Measurements from ENCODE around the gene CACNA2D4. TPM values are rescaled to one million over a fixed set of nuclear protein-coding genes. Genes with fewer than 3 reads are reported as not detected.
"Not testable (repeated sequence)": the region's sequence is repeated elsewhere in the genome, so short reads cannot be mapped to it uniquely, and the experiment has no call there.

Gene CACNA2D4
- total RNA-seq, 1 donor from 2014 or later: 7.0 TPM

DNA sequence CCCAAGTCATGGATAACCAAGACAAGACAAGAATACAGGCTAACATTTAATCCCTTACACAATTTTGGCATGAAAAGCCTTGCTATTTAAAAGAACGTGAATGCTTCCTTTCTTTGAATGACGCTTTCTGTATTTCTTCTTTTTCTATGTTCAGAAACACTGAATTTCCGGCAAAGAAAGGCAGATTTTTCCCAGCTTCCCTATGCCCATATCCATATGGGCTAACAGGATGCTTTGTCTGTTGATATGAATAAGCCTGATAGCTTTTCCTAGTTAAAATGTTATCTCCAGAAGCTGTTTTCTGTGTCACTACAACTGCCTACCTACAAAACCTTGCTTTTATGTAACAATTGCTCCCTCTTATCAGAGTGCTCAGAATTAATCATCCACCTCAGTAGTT lies 38.3 kb upstream of the CACNA2D4 start:
- H3K36me3 ChIP-seq: peaks cover 46% of the 10 kb centered on the region
- ATAC-seq (no peak), DNase-seq (no peak)
- H3K27me3 ChIP-seq (ENCODE audit: low read depth): no peaks in the 10 kb centered on the region
- H3K9me3 ChIP-seq: no peaks in the 10 kb centered on the region
- no peaks in the 10 kb centered on the region for H3K4me1 ChIP-seq
- intact Hi-C loops (cut with DNase I): no loop called here
- no peak overlapping the region for H3K4me3 ChIP-seq
- no peak for TF ChIP-seq CTCF (IDR thresholded peaks at IDR 0.05)
- no peak overlapping the region for H3K27ac ChIP-seq

DNA sequence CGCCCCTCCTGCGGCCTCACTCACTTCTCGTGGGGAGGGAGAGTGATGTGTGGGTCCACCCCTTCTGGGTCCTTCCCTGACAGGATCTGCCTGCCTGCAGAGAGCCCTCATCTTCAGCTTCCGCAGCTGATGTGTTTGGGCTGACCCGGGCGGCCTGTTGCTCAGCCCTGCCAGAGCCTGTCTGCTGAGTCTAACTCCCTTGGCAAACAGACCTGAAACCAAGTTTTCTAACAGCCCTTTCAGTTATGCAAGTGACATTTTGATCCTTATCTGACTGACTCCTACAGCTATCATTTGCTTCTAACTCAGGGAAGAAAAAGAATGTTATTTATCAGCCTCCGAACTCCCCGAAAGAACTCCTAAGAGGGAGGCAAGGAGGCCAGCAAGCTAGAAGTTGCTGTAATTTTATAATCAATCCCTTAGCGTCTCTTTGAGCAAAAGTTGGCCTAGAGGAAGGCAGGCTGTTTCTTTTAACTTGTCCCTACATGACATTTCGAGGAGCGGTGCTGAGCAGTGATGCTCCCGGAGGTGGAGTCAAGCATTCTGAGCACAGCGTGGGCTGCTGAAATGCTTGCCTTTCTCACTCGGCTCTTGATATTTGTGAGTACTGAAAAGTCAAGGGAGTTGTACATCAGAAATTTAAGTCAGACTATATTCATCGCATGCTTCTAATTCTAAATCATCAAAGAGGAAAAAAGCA lies 31.5 kb upstream of the CACNA2D4 start:
- Histone ChIP-seq H3K4me3 (no peak overlapping the region), H3K36me3 (peaks cover 97% of the 10 kb centered on the region), H3K9me3 (no peaks in the 10 kb centered on the region), H3K4me1 (no peaks in the 10 kb centered on the region), H3K27ac (peak overlapping the region; percentile 33), H3K27me3 (ENCODE audit: low read depth) (no peaks in the 10 kb centered on the region)
- DNase-seq (no peak), ATAC-seq (peak; percentile 29 to 49)
- no peak for TF ChIP-seq CTCF (IDR thresholded peaks at IDR 0.05)
- intact Hi-C loops (cut with DNase I): no loop called here

DNA sequence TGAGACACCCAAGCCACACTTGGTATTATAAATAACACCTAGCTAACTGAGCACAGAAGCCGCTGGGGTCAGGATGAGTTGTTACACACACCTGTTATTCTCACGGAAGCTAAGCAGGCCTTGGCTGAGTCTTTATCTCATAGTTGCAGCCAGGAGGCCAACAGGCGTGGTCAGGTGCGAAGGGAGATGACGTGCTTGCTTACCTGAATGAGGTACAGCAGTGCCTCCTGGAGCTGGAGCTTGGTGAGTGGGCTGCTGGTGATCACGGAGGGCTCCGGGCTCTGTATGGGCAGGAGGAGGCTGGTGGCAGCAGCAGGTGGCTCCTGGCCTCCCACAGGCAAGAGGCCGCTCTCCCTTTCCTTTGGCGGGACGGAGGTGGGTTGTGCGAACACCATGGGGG lies 30.4 kb upstream of the CACNA2D4 start:
- no peak for DNase-seq

GRCh38 chr12:1947081-1947480 lies 28.6 kb upstream of the CACNA2D4 start:
- Histone ChIP-seq H3K27me3 (ENCODE audit: low read depth) (no peaks in the 10 kb centered on the region), H3K4me1 (no peaks in the 10 kb centered on the region), H3K9me3 (no peaks in the 10 kb centered on the region), H3K4me3 (no peak overlapping the region), H3K27ac (no peak overlapping the region), H3K36me3 (peaks cover 69% of the 10 kb centered on the region)
- DNase-seq (no peak), ATAC-seq (no peak)
- intact Hi-C loops (cut with DNase I): no loop called here
- no peak for TF ChIP-seq CTCF (IDR thresholded peaks at IDR 0.05)

More for the DNA sequence above, 30.4 kb upstream of the CACNA2D4 start:
- Histone ChIP-seq H3K4me1 (no peaks in the 10 kb centered on the region), H3K27ac (no peak overlapping the region), H3K36me3 (peaks cover 87% of the 10 kb centered on the region), H3K27me3 (ENCODE audit: low read depth) (no peaks in the 10 kb centered on the region), H3K9me3 (no peaks in the 10 kb centered on the region), H3K4me3 (no peak overlapping the region)
- no peak for TF ChIP-seq CTCF (IDR thresholded peaks at IDR 0.05)
- no peak for ATAC-seq
- intact Hi-C loops (cut with DNase I): no loop called here

- Histone ChIP-seq H3K27me3 (ENCODE audit: low read depth) (no peaks in the 10 kb centered on the region), H3K27ac (no peak overlapping the region), H3K4me3 (no peak overlapping the region), H3K4me1 (no peaks in the 10 kb centered on the region), H3K9me3 (no peaks in the 10 kb centered on the region), H3K36me3 (peaks cover 68% of the 10 kb centered on the region)
- ATAC-seq (no peak), DNase-seq (no peak)
- intact Hi-C loops (cut with DNase I): no loop called here
- no peak for TF ChIP-seq CTCF (IDR thresholded peaks at IDR 0.05)
Measured at GRCh38 chr12:1946296-1946695, 27.8 kb upstream of the CACNA2D4 start.

- intact Hi-C loops (cut with DNase I); H3K4me1 ChIP-seq; H3K4me3 ChIP-seq; H3K27me3 ChIP-seq (ENCODE audit: low read depth); ATAC-seq; DNase-seq; H3K9me3 ChIP-seq; H3K27ac ChIP-seq: not testable (repeated sequence)
- peaks cover 70% of the 10 kb centered on the region for H3K36me3 ChIP-seq
Measured at GRCh38 chr12:1945502-1945901, 27.1 kb upstream of the CACNA2D4 start.
